Endothelial cell of umbilical vein (primary cell): ENCODE data around the gene KDM4C. TPM values are rescaled to one million over a fixed set of nuclear protein-coding genes. Genes with fewer than 3 reads are reported as not detected.

Source experiments
- BruUV-seq: library from RNA; stranded (reverse); fragments of 400-500 nt; replicated peaks from 2 replicates; lab custom pipeline; 2021; lab: Mats Ljungman, UMichigan
- CTCF ChIA-PET: fragments of 300-600, 350-600 bp; sonication (Branson Sonifier 250); formaldehyde crosslinking; loops from one replicate; lab custom pipeline; 2021; ENCODE audit warnings: antibody characterized with exemption, inconsistent platforms; lab: Charles Lee
- POLR2A ChIA-PET: fragments of 300-600, 350-600 bp; sonication (Branson Sonifier 250); formaldehyde crosslinking; loops from one replicate; lab custom pipeline; 2021; ENCODE audit warnings: antibody characterized with exemption, inconsistent platforms; lab: Charles Lee
- DNase-seq: peaks from one replicate; pipeline ENCODE4 v3.0.0-alpha.2; 2011; ENCODE audit warnings: low read depth, low spot score
- FAIRE-seq: peaks from 2 replicates; lab custom pipeline; 2011; peaks lifted over from hg19 to GRCh38; lab: Jason Lieb, UNC
- H2AFZ ChIP-seq: 2 replicates; pipeline ENCODE4 v1.6.0; 2012; ENCODE audit warnings: low read depth, low read length, control low read depth, inconsistent platforms
- H3K27ac ChIP-seq: 2 replicates; pipeline ENCODE4 v1.5.1; 2011; ENCODE audit warnings: low read depth, mild to moderate bottlenecking, control low read depth, low read length, moderate library complexity; ENCODE audit not compliant: insufficient read depth
- H3K27me3 ChIP-seq, 2 experiments: 2 replicates each; pipeline versions ENCODE4 v1.6.0 to v1.6.1; 2011; ENCODE audit warnings: low read length in 2 of 2, mixed read lengths in 1 of 2; ENCODE audit not compliant: control insufficient read depth in 2 of 2, insufficient read depth in 2 of 2
- H3K36me3 ChIP-seq, 2 experiments: 2 replicates in 1 of 2; 3 replicates in 1 of 2; pipeline ENCODE4 v1.5.1; 2011; ENCODE audit warnings: low read length in 2 of 2, mild to moderate bottlenecking in 1 of 2, moderate library complexity in 1 of 2; ENCODE audit not compliant: control insufficient read depth in 2 of 2, insufficient read depth in 2 of 2; ENCODE audit errors: extremely low read depth in 1 of 2
- H3K4me1 ChIP-seq: 3 replicates; pipeline ENCODE4 v1.5.1; 2011; ENCODE audit warnings: mild to moderate bottlenecking, low read length; ENCODE audit not compliant: control insufficient read depth, insufficient read depth; ENCODE audit errors: extremely low read depth
- H3K4me2 ChIP-seq: 2 replicates; pipeline ENCODE4 v1.6.1; 2011; ENCODE audit warnings: low read length, control low read depth, mixed read lengths; ENCODE audit not compliant: insufficient read depth
- H3K4me3 ChIP-seq, 3 experiments: fragments of 200-600 bp in 1 of 3; sonication (generic), shearing (Covaris generic) in 1 of 3; replicated peaks in 1 of 3; 2 replicates each; pipeline ENCODE4 v1.5.1; 2011 to 2016; ENCODE audit warnings: control low read depth in 3 of 3, low read length in 3 of 3, mild to moderate bottlenecking in 2 of 3, inconsistent platforms in 1 of 3, low read depth in 1 of 3, moderate library complexity in 1 of 3; ENCODE audit not compliant: insufficient read depth in 1 of 3
- H3K79me2 ChIP-seq: 2 replicates; pipeline ENCODE4 v1.6.0; 2012; ENCODE audit warnings: low read length, inconsistent platforms; ENCODE audit not compliant: control insufficient read depth, insufficient read depth
- H3K9ac ChIP-seq: replicated peaks from 2 replicates; pipeline ENCODE3; 2011; ENCODE audit warnings: low read length, control low read depth; ENCODE audit not compliant: insufficient read depth; ENCODE audit errors: extremely low read depth
- H3K9me1 ChIP-seq: replicated peaks from 3 replicates; pipeline ENCODE4 v1.6.0; 2011; ENCODE audit warnings: mild to moderate bottlenecking, low read length; ENCODE audit not compliant: control insufficient read depth, insufficient read depth; ENCODE audit errors: extremely low read depth
- H3K9me3 ChIP-seq: replicated peaks from 2 replicates; pipeline ENCODE4 v1.5.1; 2012; ENCODE audit warnings: low read length, inconsistent platforms; ENCODE audit not compliant: control insufficient read depth, insufficient read depth
- H4K20me1 ChIP-seq: replicated peaks from 2 replicates; pipeline ENCODE3; 2011; ENCODE audit warnings: mild to moderate bottlenecking, low read length; ENCODE audit not compliant: control insufficient read depth, insufficient read depth; ENCODE audit errors: extremely low read depth
- CTCF ChIP-seq, 2 donors: IDR thresholded peaks; 1 replicate in 1 of 2; 2 replicates in 1 of 2; pipeline ENCODE4 v1.5.1; 2011; ENCODE audit warnings: low read length in 2 of 2, mild to moderate bottlenecking in 2 of 2, moderate library complexity in 2 of 2, control low read depth in 1 of 2, inconsistent platforms in 1 of 2, low read depth in 1 of 2; ENCODE audit not compliant: insufficient read depth in 1 of 2; ENCODE audit errors: extremely low read depth in 1 of 2
- EZH2 ChIP-seq: IDR thresholded peaks from 2 replicates; pipeline ENCODE4 v1.6.1; 2012; ENCODE audit warnings: borderline replicate concordance, low read depth, mild to moderate bottlenecking, moderate library complexity, low read length, inconsistent platforms; ENCODE audit not compliant: severe bottlenecking
- FOS ChIP-seq: IDR thresholded peaks from 2 replicates; pipeline ENCODE4 v1.6.1; 2011; ENCODE audit warnings: mild to moderate bottlenecking, low read length, moderate library complexity, borderline replicate concordance; ENCODE audit not compliant: insufficient read depth
- GATA2 ChIP-seq: IDR thresholded peaks from 2 replicates; pipeline ENCODE4 v1.7.0; 2011; ENCODE audit warnings: low read depth, mild to moderate bottlenecking, moderate library complexity, mixed read lengths, low read length; ENCODE audit not compliant: insufficient read length, insufficient read depth
- JUN ChIP-seq: IDR thresholded peaks from 2 replicates; pipeline ENCODE4 v1.6.1; 2011; ENCODE audit warnings: borderline replicate concordance, low read depth; ENCODE audit not compliant: insufficient read length, insufficient read depth
- MYC ChIP-seq: IDR thresholded peaks from one replicate; pipeline ENCODE4 v1.6.1; 2011; ENCODE audit warnings: mild to moderate bottlenecking, low read depth, low read length
- POLR2A ChIP-seq: IDR thresholded peaks from 2 replicates; pipeline ENCODE4 v1.6.1; 2012; ENCODE audit warnings: low read depth, mild to moderate bottlenecking, control low read depth, low read length
- POLR2AphosphoS5 ChIP-seq: IDR thresholded peaks from 2 replicates; pipeline ENCODE4 v1.6.1; 2012; ENCODE audit warnings: low read depth, mild to moderate bottlenecking, control low read depth, low read length, moderate library complexity; ENCODE audit not compliant: insufficient read depth
- dilution Hi-C: fragments of 300-500 bp; cut with MboI; formaldehyde crosslinking; loops from one replicate; pipeline ENCODE4 v1.15.0; 2019; ENCODE audit warnings: low sequenced_read_pairs; ENCODE audit not compliant: extremely low pct_ligation_motif_present
- intact Hi-C: fragments of 100-400 bp; cut with micrococcal nuclease; formaldehyde crosslinking; loops from one replicate; pipeline ENCODE4 v1.10.0; 2022
- polyA plus RNA-seq, 4 experiments: library from polyadenylated mRNA; depleted of rRNA in 3 of 4; stranded (reverse) in 3 of 4; unstranded in 1 of 4; fragments of >200 nt; gene quantifications; 2 replicates each; pipeline versions ENCODE4 v1.2.1 to v1.2.3, GENCODE V29; 2011 to 2012; ENCODE audit warnings: missing spikeins in 1 of 4
- total RNA-seq: library from RNA; stranded (reverse); gene quantifications from 2 replicates; pipeline ENCODE4 v1.2.3, GENCODE V29; 2021
- TF ChIP-seq, protein P1 (sequence below): IDR thresholded peaks from 2 replicates; pipeline ENCODE4 v1.6.1; 2011; ENCODE audit not compliant: insufficient read depth, insufficient read length

Gene KDM4C
- total and polyA plus RNA-seq, 2 donors (not counting 3 experiments of a cell fraction or from before 2014, with no cell fraction given): 5.4 to 15.0 TPM

DNA sequence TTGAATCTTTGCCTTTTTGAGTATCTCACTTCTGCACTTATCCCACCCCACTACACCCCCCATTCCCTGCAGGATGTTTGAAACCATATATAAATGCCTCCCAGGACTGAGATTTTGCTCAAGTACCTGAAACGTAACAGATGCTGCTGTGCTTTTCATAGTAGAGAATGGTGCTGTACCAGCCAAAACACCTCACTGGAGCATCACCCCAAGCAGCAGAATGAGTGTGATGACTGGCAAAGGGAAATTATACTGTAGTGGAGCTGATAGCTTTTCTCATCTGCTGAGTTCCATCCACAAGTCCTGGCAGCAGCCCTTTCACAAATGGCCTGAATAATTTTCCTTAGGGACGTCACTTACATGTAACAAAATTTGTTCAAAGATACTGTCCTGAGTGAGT, 246.1 kb downstream of the KDM4C start:
- H3K4me3 ChIP-seq: no peak overlapping the region
- dilution Hi-C loops (no loop called here), intact Hi-C loops (no loop called here)
- no peak overlapping the region for H2AFZ ChIP-seq
- CTCF ChIA-PET: no interaction called here
- no peak overlapping the region for H3K4me2 ChIP-seq
- DNase-seq (no peak), FAIRE-seq (no peak)
- no peaks in the 10 kb centered on the region for H3K9me3 ChIP-seq
- no peak overlapping the region for H3K9ac ChIP-seq
- no TSS peak for BruUV-seq
- no peaks in the 10 kb centered on the region for H3K79me2 ChIP-seq
- H3K4me1 ChIP-seq: no peaks in the 10 kb centered on the region
- no peaks in the 10 kb centered on the region for H3K27me3 ChIP-seq
- peaks cover 0 to 4% of the 10 kb centered on the region in 2 experiments for H3K36me3 ChIP-seq
- H4K20me1 ChIP-seq: no peaks in the 10 kb centered on the region
- TF ChIP-seq EZH2 (no peak), MYC (no peak), JUN (no peak), GATA2 (no peak)
- no peaks in the 10 kb centered on the region for H3K9me1 ChIP-seq
- POLR2A ChIA-PET: no interaction called here
- H3K27ac ChIP-seq: no peak overlapping the region

DNA sequence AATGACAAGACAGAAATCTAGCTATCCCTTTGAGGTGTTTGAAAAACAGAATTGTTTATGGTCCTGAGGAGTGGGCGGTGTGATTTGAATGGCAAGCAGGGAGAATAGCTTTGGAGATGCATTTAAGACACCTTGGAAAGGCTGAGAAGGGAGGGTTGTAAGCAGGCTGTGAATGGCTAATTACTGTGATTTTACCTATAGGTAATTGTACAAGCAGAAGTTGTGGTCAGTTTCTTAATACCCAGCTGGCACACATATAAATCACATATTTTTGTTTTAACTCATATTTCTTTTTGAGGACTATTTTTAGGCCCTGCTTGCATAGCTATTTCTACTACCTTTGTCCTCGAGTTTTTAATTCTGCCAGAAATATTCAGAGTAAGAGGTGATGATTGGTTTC, 248.6 kb downstream of the KDM4C start:
- intact Hi-C loops (no loop called here), dilution Hi-C loops (no loop called here)
- no peak overlapping the region for H3K4me2 ChIP-seq
- H3K9me1 ChIP-seq: no peaks in the 10 kb centered on the region
- no peaks in the 10 kb centered on the region for H3K79me2 ChIP-seq
- no TSS peak for BruUV-seq
- no peak overlapping the region for H3K27ac ChIP-seq
- H3K27me3 ChIP-seq: no peaks in the 10 kb centered on the region
- no peak overlapping the region for H2AFZ ChIP-seq
- H3K36me3 ChIP-seq: peaks cover 0 to 4% of the 10 kb centered on the region in 2 experiments
- peaks cover 4% of the 10 kb centered on the region for H3K4me1 ChIP-seq
- FAIRE-seq: no peak
- no peak overlapping the region for H3K9ac ChIP-seq
- ChIA-PET POLR2A (no interaction called here), CTCF (no interaction called here)
- no peak overlapping the region for H3K4me3 ChIP-seq
- H3K9me3 ChIP-seq: no peaks in the 10 kb centered on the region
- no peak for DNase-seq
- no peaks in the 10 kb centered on the region for H4K20me1 ChIP-seq
- no peak for TF ChIP-seq JUN
- TF ChIP-seq POLR2A: no peak
- no peak for TF ChIP-seq MYC
- no peak for TF ChIP-seq CTCF (IDR thresholded peaks at IDR 0.05; ENCODE audit: extremely low read depth in 1 of 2, insufficient read depth in 1 of 2, low read depth in 1 of 2, low read length in 2 of 2)
- no peak for TF ChIP-seq POLR2AphosphoS5
- TF ChIP-seq GATA2: no peak
- TF ChIP-seq, protein P1, sequence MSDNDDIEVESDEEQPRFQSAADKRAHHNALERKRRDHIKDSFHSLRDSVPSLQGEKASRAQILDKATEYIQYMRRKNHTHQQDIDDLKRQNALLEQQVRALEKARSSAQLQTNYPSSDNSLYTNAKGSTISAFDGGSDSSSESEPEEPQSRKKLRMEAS: no peak
- no peak for TF ChIP-seq FOS
- TF ChIP-seq EZH2: no peak
